Measurements from ENCODE around the gene LRRN1. TPM values are rescaled to one million over a fixed set of nuclear protein-coding genes. Genes with fewer than 3 reads are reported as not detected.
"Not testable (repeated sequence)": the region's sequence is repeated elsewhere in the genome, so short reads cannot be mapped to it uniquely, and the experiment has no call there.

The LRRN1 gene
- polyA plus RNA-seq, 1 donor: 28.2 TPM

GRCh38 chr3:3827111-3827510, 27.9 kb downstream of the LRRN1 start:
- H3K9me3 ChIP-seq (ENCODE audit: control insufficient read depth, low read depth, low read length): no peaks in the 10 kb centered on the region
- no CpG with 5 or more reads among the region's 1 CpG for WGBS (ENCODE audit: insufficient coverage, low lambda C conversion rate)
- no peaks in the 10 kb centered on the region for H3K27me3 ChIP-seq (ENCODE audit: control insufficient read depth, insufficient read depth, low read length)
- no peak overlapping the region for H3K4me3 ChIP-seq (ENCODE audit: low read length)
- no peaks in the 10 kb centered on the region for H3K4me1 ChIP-seq (ENCODE audit: control insufficient read depth, insufficient read depth, low read length)
- no peak for DNase-seq
- no peak overlapping the region for H3K27ac ChIP-seq (ENCODE audit: low read length)
- peaks cover 13% of the 10 kb centered on the region for H3K36me3 ChIP-seq (ENCODE audit: control insufficient read depth, insufficient read depth, low read length)

- H3K4me1 ChIP-seq (ENCODE audit: control insufficient read depth, insufficient read depth, low read length); H3K9me3 ChIP-seq (ENCODE audit: control insufficient read depth, low read depth, low read length); H3K4me3 ChIP-seq (ENCODE audit: low read length); H3K27ac ChIP-seq (ENCODE audit: low read length); DNase-seq; H3K27me3 ChIP-seq (ENCODE audit: control insufficient read depth, insufficient read depth, low read length): not testable (repeated sequence)
- 67% methylated on average over 1 of the region's 3 CpGs for WGBS (ENCODE audit: insufficient coverage, low lambda C conversion rate)
- H3K36me3 ChIP-seq (ENCODE audit: control insufficient read depth, insufficient read depth, low read length): peaks cover 13% of the 10 kb centered on the region
Observed at GRCh38 chr3:3828417-3828816, 29.2 kb downstream of the LRRN1 start.

- Histone ChIP-seq H3K9me3 (ENCODE audit: control insufficient read depth, low read depth, low read length) (peaks cover 8% of the 10 kb centered on the region), H3K27ac (ENCODE audit: low read length) (no peak overlapping the region), H3K4me1 (ENCODE audit: control insufficient read depth, insufficient read depth, low read length) (no peaks in the 10 kb centered on the region), H3K36me3 (ENCODE audit: control insufficient read depth, insufficient read depth, low read length) (peaks cover 7% of the 10 kb centered on the region), H3K27me3 (ENCODE audit: control insufficient read depth, insufficient read depth, low read length) (no peaks in the 10 kb centered on the region), H3K4me3 (ENCODE audit: low read length) (no peak overlapping the region)
- WGBS (ENCODE audit: insufficient coverage, low lambda C conversion rate): no CpG with 5 or more reads among the region's 3 CpGs
- DNase-seq: no peak
Observed at GRCh38 chr3:3836845-3837244, 37.6 kb downstream of the LRRN1 start.

DNA sequence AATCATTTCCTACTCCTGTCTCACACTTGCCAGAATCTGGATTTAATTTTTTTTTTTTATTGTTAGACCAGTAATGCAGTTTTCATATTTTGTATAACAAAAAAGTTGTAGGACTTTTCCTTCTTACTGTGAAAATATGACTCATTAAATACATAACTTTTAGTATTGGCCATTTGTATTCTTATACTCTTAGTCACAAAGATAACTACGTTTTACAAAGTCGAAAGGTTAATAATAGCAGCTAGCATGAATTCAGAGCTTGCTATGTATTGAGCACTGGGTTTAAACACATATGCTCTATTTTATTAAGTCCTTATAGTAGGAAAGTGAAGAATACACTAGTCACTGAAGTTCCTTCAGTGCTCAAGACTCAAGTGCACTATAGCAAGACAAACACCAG, 43.1 kb downstream of the LRRN1 start:
- H3K27me3 ChIP-seq (ENCODE audit: control insufficient read depth, insufficient read depth, low read length): no peaks in the 10 kb centered on the region
- DNase-seq: peak in 1 of 2 donors; percentile 35
- H3K9me3 ChIP-seq (ENCODE audit: control insufficient read depth, low read depth, low read length): peaks cover 4% of the 10 kb centered on the region
- H3K27ac ChIP-seq (ENCODE audit: low read length): peak overlapping the region; percentile 43
- peaks cover 17% of the 10 kb centered on the region for H3K36me3 ChIP-seq (ENCODE audit: control insufficient read depth, insufficient read depth, low read length)
- 81% methylated on average over 2 of the region's 2 CpGs for WGBS (ENCODE audit: insufficient coverage, low lambda C conversion rate)
- no peaks in the 10 kb centered on the region for H3K4me1 ChIP-seq (ENCODE audit: control insufficient read depth, insufficient read depth, low read length)
- no peak overlapping the region for H3K4me3 ChIP-seq (ENCODE audit: low read length)

DNA sequence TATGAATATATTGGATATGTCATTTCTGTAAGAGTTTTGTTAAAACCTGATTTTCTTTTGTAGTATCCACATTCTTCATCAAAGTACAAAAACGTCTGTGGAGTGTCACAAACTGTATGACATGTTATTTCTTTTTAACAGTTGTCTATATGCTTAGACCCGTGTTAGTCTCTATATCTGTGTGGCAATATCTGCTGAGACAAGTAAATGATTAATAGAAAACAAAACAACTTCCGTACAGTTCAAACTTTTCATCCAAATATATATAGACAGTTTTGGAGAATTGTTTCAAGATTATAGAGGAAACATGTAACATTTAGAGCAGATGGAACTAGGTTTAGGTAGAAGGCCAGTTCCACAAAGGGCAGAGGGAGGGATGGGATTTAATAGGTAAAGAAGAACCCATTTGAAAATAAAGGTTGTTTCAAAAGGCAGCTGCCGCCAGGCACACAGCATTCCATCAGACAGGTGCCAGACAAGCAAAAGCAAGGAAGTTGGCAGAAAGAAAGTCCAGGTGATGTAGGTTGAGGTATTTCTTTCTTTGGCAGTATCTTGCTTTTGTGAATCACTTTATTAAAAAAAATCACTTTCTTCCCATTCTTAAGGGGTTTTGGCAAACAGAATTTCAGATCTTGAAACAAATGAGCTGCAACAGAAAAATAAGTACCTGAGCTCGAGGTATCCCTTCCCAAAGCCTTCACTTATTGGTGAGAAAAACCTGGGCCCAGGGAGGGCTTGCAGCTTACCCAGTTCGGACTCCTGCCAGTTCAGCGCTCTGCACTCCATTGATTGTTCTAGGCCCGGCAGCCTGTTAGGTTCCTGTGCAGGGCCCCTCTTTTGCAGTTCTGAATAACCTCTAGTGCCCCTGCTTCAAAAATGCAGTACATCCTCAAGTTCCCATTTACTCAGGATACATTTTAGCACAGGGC, 49.0 kb downstream of the LRRN1 start:
- Histone ChIP-seq H3K27me3 (ENCODE audit: control insufficient read depth, insufficient read depth, low read length) (no peaks in the 10 kb centered on the region), H3K36me3 (ENCODE audit: control insufficient read depth, insufficient read depth, low read length) (peaks cover 15% of the 10 kb centered on the region), H3K9me3 (ENCODE audit: control insufficient read depth, low read depth, low read length) (no peaks in the 10 kb centered on the region), H3K27ac (ENCODE audit: low read length) (no peak overlapping the region), H3K4me1 (ENCODE audit: control insufficient read depth, insufficient read depth, low read length) (peaks cover 2% of the 10 kb centered on the region), H3K4me3 (ENCODE audit: low read length) (no peak overlapping the region)
- peak in 1 of 2 donors; percentile 39 for DNase-seq
- 14% methylated on average over 1 of the region's 8 CpGs for WGBS (ENCODE audit: insufficient coverage, low lambda C conversion rate)

DNA sequence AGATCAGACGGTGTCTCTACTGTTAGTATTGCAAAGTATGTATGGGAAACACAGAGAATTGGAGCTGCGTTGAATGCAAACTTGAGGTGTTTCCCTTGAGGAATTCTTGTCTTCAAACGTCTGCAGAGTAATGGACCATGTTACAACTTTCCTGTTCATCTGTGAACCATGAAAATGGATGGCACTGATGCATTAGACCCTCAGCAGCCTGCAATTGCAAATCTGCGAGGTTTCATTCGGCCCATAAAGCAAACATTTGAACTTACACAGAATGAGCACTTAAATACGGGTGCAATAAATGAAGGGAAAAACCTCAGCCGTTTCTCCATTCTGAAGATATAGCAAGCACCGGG, 49.7 kb downstream of the LRRN1 start:
- WGBS (ENCODE audit: insufficient coverage, low lambda C conversion rate): 100% methylated on average over 1 of the region's 8 CpGs
- Histone ChIP-seq H3K4me3 (ENCODE audit: low read length) (no peak overlapping the region), H3K9me3 (ENCODE audit: control insufficient read depth, low read depth, low read length) (no peaks in the 10 kb centered on the region), H3K27ac (ENCODE audit: low read length) (no peak overlapping the region), H3K36me3 (ENCODE audit: control insufficient read depth, insufficient read depth, low read length) (peaks cover 15% of the 10 kb centered on the region), H3K4me1 (ENCODE audit: control insufficient read depth, insufficient read depth, low read length) (peaks cover 7% of the 10 kb centered on the region), H3K27me3 (ENCODE audit: control insufficient read depth, insufficient read depth, low read length) (no peaks in the 10 kb centered on the region)
- no peak for DNase-seq

- no CpG with 5 or more reads among the region's 4 CpGs for WGBS (ENCODE audit: insufficient coverage, low lambda C conversion rate)
- H3K4me1 ChIP-seq (ENCODE audit: control insufficient read depth, insufficient read depth, low read length): peaks cover 7% of the 10 kb centered on the region
- no peak for DNase-seq
- H3K4me3 ChIP-seq (ENCODE audit: low read length): no peak overlapping the region
- no peaks in the 10 kb centered on the region for H3K36me3 ChIP-seq (ENCODE audit: control insufficient read depth, insufficient read depth, low read length)
- no peaks in the 10 kb centered on the region for H3K27me3 ChIP-seq (ENCODE audit: control insufficient read depth, insufficient read depth, low read length)
- H3K9me3 ChIP-seq (ENCODE audit: control insufficient read depth, low read depth, low read length): no peaks in the 10 kb centered on the region
- no peak overlapping the region for H3K27ac ChIP-seq (ENCODE audit: low read length)
Observed at GRCh38 chr3:3851621-3852323, 52.5 kb downstream of the LRRN1 start.

- H3K4me3 ChIP-seq (ENCODE audit: low read length): no peak overlapping the region
- H3K27ac ChIP-seq (ENCODE audit: low read length): no peak overlapping the region
- no peaks in the 10 kb centered on the region for H3K27me3 ChIP-seq (ENCODE audit: control insufficient read depth, insufficient read depth, low read length)
- no peaks in the 10 kb centered on the region for H3K9me3 ChIP-seq (ENCODE audit: control insufficient read depth, low read depth, low read length)
- no peaks in the 10 kb centered on the region for H3K36me3 ChIP-seq (ENCODE audit: control insufficient read depth, insufficient read depth, low read length)
- DNase-seq: peak; percentile 19 to 50
- peaks cover 7% of the 10 kb centered on the region for H3K4me1 ChIP-seq (ENCODE audit: control insufficient read depth, insufficient read depth, low read length)
- 67% methylated on average over 1 of the region's 1 CpG for WGBS (ENCODE audit: insufficient coverage, low lambda C conversion rate)
Observed at GRCh38 chr3:3853544-3853943, 54.3 kb downstream of the LRRN1 start.

DNA sequence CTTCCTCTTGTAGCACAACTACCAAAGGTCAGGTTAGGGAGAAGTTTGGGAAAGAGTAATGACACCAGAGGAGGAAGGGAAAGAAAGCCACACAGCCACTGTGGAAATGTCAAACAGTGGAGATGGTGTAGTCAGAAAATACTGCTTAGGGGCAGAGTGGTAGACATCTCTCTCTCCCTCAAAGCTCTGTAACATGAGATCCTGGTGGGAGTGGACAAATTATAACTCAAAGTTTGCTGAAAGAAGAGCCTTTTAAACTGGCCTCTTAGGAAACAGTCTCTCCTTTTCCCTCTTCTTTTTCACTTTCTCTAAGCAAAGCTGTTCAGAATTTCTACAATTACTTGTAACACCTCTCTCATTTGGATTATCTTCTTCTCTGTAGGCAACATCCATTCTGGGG, 55.8 kb downstream of the LRRN1 start:
- no peak for DNase-seq
- H3K9me3 ChIP-seq (ENCODE audit: control insufficient read depth, low read depth, low read length): no peaks in the 10 kb centered on the region
- no peak overlapping the region for H3K27ac ChIP-seq (ENCODE audit: low read length)
- H3K4me1 ChIP-seq (ENCODE audit: control insufficient read depth, insufficient read depth, low read length): peaks cover 7% of the 10 kb centered on the region
- no peaks in the 10 kb centered on the region for H3K36me3 ChIP-seq (ENCODE audit: control insufficient read depth, insufficient read depth, low read length)
- no peaks in the 10 kb centered on the region for H3K27me3 ChIP-seq (ENCODE audit: control insufficient read depth, insufficient read depth, low read length)
- H3K4me3 ChIP-seq (ENCODE audit: low read length): no peak overlapping the region

- no peak for DNase-seq
- WGBS (ENCODE audit: insufficient coverage, low lambda C conversion rate): no CpG with 5 or more reads among the region's 2 CpGs
- H3K4me3 ChIP-seq (ENCODE audit: low read length): no peak overlapping the region
- no peaks in the 10 kb centered on the region for H3K9me3 ChIP-seq (ENCODE audit: control insufficient read depth, low read depth, low read length)
- H3K27me3 ChIP-seq (ENCODE audit: control insufficient read depth, insufficient read depth, low read length): no peaks in the 10 kb centered on the region
- no peaks in the 10 kb centered on the region for H3K4me1 ChIP-seq (ENCODE audit: control insufficient read depth, insufficient read depth, low read length)
- no peak overlapping the region for H3K27ac ChIP-seq (ENCODE audit: low read length)
- H3K36me3 ChIP-seq (ENCODE audit: control insufficient read depth, insufficient read depth, low read length): peaks cover 2% of the 10 kb centered on the region
Observed at GRCh38 chr3:3860235-3860634, 61.0 kb downstream of the LRRN1 start.
